ENCODE results near the gene PRAMEF1. TPM values are rescaled to one million over a fixed set of nuclear protein-coding genes. Genes with fewer than 3 reads are reported as not detected.
A peak's percentile ranks its signal among the peaks of the same experiment; 100 is the strongest.
"Not testable (repeated sequence)": the region's sequence is repeated elsewhere in the genome, so short reads cannot be mapped to it uniquely, and the experiment has no call there.

Gene PRAMEF1, protein sequence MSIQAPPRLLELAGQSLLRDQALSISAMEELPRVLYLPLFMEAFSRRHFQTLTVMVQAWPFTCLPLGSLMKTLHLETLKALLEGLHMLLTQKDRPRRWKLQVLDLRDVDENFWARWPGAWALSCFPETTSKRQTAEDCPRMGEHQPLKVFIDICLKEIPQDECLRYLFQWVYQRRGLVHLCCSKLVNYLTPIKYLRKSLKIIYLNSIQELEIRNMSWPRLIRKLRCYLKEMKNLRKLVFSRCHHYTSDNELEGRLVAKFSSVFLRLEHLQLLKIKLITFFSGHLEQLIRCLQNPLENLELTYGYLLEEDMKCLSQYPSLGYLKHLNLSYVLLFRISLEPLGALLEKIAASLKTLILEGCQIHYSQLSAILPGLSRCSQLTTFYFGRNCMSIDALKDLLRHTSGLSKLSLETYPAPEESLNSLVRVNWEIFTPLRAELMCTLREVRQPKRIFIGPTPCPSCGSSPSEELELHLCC
- not detected in 2 replicates for total RNA-seq (ENCODE audit: low replicate concordance)
- long read RNA-seq: 0 reads

DNA sequence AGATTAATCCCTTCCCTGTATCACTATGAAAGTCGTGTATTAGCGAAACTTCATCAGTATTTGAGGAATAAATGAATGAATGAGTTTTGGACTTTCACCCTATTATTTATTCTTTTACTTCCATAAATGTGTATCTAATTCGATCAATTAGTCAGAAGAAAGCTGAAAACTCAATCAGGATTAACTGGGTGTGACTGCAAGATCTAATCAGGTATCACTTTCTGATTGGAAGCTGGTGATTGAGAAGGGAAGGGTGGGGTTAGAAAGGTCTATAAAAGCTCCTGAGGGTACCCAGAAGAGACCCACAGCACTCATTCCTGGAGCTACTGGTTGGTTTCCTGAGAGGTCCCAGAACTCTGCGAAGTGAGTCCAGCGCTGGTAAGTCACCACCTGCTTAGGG lies at the start of gene PRAMEF1:
Gene PRAMEF1, plus strand, starts transcription at position 301 of the 400 bp plus-strand sequence. CDS start 1,831 bp downstream, outside the sequence.
- not testable (repeated sequence) for DNase-seq (ENCODE audit: extremely low spot score, unreplicated experiment); H3K4me1 Mint-ChIP-seq (ENCODE audit: unreplicated experiment); H3K9me3 Mint-ChIP-seq; H3K36me3 Mint-ChIP-seq; H3K4me3 Mint-ChIP-seq; H3K27me3 Mint-ChIP-seq; H3K27ac Mint-ChIP-seq

DNA sequence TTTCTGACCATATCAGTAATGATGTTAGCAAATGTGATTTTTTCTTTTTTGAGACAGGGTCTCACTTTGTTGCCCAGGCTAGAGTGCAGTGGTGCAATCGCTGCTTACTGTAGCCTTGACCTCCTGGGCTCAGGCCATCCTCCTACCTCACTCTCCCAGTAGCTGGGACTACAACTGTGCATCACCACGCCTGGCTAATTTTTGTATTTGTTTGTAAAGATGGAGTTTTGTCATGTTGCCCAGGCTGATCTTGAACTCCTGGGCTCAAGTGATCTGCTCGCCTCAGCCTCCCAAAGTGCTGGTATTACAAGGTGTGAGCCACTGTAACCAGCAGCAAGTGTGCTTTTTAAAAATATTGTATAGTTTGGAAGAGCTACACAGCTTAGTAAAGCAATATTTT lies 49.3 kb upstream of the PRAMEF1 start:
- H3K9me3 Mint-ChIP-seq: peaks cover 12% of the 10 kb centered on the region
- TF ChIP-seq CTCF (conservative IDR thresholded peaks at IDR 0.05): no peak
- peaks cover 8% of the 10 kb centered on the region for H3K4me1 Mint-ChIP-seq (ENCODE audit: unreplicated experiment)
- H3K27me3 Mint-ChIP-seq: peaks cover 21% of the 10 kb centered on the region
- no peak for DNase-seq (ENCODE audit: extremely low spot score, unreplicated experiment)
- peaks cover 7% of the 10 kb centered on the region for H3K36me3 Mint-ChIP-seq
- no peak overlapping the region for H3K4me3 Mint-ChIP-seq
- no peak overlapping the region for H3K27ac Mint-ChIP-seq

GRCh38 chr1:12745126-12745991 lies 45.8 kb upstream of the PRAMEF1 start:
- Mint-ChIP-seq H3K27ac (peak overlapping the region; percentile 72), H3K4me1 (ENCODE audit: unreplicated experiment) (peaks cover 8% of the 10 kb centered on the region), H3K4me3 (peak overlapping the region; percentile 67), H3K9me3 (peaks cover 31% of the 10 kb centered on the region), H3K36me3 (peaks cover 7% of the 10 kb centered on the region), H3K27me3 (peaks cover 20% of the 10 kb centered on the region)
- no peak for DNase-seq (ENCODE audit: extremely low spot score, unreplicated experiment)
- TF ChIP-seq CTCF (conservative IDR thresholded peaks at IDR 0.05): no peak

- H3K4me1 Mint-ChIP-seq (ENCODE audit: unreplicated experiment): peaks cover 8% of the 10 kb centered on the region
- H3K9me3 Mint-ChIP-seq: peaks cover 34% of the 10 kb centered on the region
- no peak for DNase-seq (ENCODE audit: extremely low spot score, unreplicated experiment)
- peak within 1 kb of the TSS; percentile 67 for H3K4me3 Mint-ChIP-seq
- H3K27me3 Mint-ChIP-seq: peaks cover 23% of the 10 kb centered on the region
- TF ChIP-seq CTCF (conservative IDR thresholded peaks at IDR 0.05): no peak
- peak within 1 kb of the TSS; percentile 72 for H3K27ac Mint-ChIP-seq
- peaks cover 7% of the 10 kb centered on the region for H3K36me3 Mint-ChIP-seq
Measured at GRCh38 chr1:12745992-12746323, 45.2 kb upstream of the PRAMEF1 start, which contains the start of gene CFAP107. Gene CFAP107 (plus strand): TSS chr1:12746200. CDS start chr1:12746431, 231 bp downstream.

- Mint-ChIP-seq H3K4me3 (no peak overlapping the region), H3K27ac (no peak overlapping the region), H3K27me3 (peaks cover 31% of the 10 kb centered on the region), H3K9me3 (peaks cover 34% of the 10 kb centered on the region), H3K36me3 (peaks cover 7% of the 10 kb centered on the region), H3K4me1 (ENCODE audit: unreplicated experiment) (peaks cover 8% of the 10 kb centered on the region)
- TF ChIP-seq CTCF (conservative IDR thresholded peaks at IDR 0.05): no peak
- DNase-seq (ENCODE audit: extremely low spot score, unreplicated experiment): no peak
Measured at GRCh38 chr1:12748778-12749355, 42.3 kb upstream of the PRAMEF1 start.

Data from type B pancreatic cell (in vitro differentiated cells).